ENCODE data around the gene VPS39.

VPS39 gene

DNA sequence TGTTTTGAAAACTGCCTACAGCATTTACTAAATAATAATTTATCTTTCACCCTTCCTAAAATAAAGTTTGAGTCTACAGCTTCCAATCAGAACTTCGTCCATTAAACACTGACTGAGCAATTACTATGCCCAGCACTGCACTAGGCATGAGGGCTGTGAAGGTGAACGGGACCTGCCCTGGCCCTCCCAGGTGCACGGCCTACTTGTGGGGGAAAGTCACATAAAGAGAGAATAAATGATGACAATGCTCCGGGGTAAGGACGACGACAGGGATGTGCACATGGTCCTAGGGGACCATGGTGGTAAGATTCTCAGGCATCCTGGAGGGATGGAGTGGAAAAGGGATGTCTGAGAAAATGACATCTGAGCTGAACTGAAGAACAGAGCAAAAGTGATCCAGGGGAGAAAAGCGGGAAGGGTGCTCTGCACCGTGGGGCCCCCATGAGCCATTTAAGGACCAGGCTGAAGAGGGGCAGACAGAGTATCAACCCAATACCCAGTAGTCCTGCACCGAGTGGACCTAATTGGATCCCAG, 63.2 kb downstream of the VPS39 start:
- no peak for DNase-seq

DNA sequence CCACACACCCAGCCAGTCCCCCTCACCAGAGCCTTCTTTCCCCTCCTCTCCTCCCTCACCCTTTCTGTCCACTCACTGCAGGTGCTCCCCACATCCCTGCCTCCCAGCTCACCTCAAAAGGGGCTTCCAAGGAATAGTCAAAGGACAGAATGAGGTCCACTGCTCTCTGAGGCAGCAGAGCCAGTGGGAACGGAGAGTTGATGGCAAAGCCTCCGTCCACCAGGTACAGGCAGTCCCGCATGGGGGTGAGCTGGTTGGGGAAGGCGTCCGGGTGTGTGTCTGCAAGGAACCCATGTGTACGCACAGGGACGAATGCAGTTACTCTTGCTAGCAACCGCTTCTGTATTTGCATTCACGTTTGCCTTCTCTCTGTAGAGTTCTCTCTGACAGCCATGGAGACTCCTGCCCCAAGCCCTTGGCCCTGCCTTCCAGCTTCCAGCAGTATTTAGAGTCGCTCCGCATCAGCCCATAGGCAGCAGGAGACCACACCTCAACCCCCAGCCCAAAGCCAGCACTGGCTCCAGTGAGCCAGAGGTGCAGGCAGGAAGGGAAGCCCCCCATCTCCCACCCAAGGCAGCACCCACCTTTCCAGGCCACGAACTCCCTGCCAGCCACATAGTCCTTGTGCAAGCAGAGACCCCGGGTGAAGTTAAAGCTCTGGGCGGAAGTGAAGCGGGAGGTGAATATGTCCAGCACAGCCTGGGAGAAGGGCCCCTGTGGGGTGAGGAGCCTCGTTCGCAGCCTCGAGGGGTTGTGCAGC, 64.1 kb downstream of the VPS39 start:
- DNase-seq, result no peak

DNA sequence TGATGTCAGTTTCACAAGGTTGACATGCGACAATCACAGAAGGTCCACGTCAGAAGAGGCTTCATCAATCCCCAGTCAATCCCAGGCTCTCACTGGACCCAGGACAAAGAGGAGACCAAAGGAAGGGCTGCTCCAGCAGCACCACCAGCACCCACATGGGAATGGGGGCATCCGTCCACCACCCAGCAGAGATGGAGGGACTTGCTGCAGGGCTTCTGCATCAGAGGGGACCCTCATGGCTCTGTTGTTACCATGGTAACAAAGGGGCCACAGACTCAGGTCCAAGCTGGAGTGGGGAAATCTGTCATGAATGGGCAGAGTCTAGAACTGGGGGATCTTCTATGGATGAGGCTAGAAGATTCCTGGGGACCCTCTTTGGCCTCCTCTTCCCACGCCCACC, 64.7 kb downstream of the VPS39 start:
- no peak for DNase-seq

DNA sequence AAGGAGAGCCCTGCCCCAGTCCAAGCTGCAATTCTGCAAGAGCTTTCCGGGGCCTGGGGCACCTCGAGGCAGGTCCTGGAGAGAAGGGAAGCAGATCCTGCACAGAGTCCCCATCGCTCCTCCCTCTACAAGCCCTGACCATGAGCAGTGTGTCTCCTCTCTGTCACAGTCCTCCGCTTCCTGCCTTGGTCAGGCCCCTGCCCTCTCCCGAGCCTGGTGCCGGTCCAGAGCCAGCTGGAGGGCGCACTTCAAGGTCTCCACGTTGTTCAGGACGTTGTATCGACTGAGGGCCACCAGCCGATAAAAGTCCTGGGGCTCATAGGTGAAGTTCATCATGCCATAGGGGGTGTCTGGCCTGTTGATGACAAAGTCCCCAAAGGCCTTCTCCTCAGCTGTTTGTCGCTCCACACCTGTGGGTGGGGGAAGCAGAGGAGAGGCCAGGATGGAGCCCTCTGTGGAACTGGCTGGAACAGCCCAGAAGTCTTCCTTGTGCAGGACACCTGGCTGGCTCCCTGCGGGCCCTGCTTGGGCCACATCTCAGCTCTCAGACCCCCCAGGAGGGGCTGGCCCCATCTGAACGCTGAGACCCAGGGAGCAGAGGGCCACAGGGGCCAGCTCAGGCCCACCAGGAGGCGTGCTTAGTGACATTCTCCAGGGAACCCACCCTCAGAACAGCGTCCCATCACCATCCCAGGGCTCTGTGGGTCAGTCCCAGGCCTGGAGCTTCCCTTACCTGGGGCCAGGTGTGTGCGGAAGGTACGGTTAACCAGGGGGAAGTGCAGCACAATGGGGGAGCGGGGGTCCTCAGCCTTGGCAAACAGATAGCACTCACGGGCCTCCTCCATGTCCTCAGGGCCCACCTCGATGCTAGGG, 66.1 kb downstream of the VPS39 start:
- DNase-seq, result no peak

DNA sequence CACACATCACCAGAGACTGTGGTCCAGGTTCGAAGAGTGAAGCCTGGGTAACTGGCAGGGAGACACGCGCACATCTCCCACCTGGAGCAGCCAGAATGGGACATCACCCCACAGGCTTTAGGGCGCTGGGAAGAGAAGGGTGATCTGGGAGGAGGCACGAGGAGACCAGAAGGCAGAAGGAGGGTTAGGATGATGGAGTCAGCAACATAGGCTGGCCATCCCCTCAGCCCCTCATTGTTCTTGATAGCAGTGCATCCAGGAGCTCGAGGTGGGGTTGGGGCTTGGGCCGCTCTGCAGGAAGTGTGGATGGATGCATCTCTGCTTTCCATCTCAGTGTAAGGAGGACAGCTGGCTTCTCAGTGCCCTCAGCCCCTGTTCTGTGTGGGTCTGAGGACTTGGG, 66.9 kb downstream of the VPS39 start:
- DNase-seq, result no peak

DNA sequence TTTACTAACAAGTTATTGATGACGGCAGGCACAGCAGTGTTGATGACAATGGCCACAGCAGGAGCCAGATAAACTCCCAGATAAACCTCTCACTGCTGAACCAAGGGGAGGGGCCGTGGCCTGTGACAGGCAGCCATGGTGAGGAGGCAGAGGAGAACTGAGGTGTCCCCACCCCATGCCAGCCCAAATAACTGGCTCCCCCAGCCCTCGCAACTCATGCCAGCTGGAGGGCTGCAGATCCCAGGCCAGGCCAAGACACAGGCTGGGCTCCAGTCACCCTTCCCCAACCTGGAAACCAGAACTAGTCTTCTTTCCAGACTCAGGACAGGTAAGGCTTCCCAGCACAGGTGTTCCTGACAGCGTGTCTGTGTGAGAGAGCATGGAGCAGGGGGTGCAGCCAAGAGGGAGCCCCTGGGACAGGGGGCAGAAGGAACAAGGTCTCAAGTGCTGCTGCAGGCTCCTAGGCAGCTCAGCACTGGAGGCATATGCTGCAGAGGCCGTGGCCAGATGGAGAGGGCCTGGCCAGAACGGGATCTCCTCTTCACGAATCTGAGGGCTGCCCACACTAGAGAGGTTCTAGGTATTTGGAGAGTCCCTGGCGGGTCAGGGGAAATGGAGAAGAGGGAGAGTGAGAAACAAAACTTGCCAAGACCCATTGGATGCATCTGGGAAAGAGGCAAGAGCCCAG, 67.6 kb downstream of the VPS39 start:
- DNase-seq, result no peak

DNA sequence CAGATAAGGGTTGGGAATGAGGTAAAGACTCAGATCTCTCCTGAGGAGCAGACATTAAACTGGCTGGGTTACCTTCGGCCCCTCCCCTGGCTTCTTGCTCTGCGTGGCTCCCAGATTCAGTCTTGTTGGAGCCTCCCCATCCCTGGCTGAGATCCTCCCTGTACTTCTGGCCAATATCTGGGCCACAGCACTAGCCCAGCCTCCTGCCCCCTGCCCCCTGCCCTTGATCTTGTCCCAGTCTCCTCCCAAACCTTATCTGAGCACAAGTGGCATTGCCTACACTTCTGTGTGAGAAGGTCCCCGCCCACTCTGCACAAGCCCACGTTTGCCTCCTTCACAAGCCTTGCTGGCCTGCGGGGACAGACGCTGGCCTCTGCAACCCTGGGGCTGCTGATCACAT, 68.5 kb downstream of the VPS39 start:
- DNase-seq, result no peak

DNA sequence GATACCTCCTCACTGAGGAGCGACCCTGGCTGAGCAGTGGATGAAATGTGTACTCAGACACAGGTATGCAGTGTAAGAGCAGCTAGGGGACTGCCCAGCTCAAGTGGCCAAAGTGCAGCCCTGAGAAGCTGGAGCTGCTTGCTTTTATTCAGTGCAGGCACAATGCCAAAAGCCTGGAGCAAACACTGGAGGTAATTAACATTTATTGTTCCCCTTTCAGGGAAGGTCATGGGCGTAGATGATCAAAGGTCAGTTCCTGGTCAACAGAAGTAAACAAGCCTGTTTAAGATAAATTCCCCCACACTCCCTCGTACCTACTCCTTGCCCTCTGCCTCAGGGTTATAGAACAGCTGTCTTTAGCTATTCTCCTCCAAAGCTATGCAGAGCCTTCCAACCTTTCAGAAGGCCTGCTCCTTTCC, 69.1 kb downstream of the VPS39 start:
- DNase-seq, result no peak

DNA sequence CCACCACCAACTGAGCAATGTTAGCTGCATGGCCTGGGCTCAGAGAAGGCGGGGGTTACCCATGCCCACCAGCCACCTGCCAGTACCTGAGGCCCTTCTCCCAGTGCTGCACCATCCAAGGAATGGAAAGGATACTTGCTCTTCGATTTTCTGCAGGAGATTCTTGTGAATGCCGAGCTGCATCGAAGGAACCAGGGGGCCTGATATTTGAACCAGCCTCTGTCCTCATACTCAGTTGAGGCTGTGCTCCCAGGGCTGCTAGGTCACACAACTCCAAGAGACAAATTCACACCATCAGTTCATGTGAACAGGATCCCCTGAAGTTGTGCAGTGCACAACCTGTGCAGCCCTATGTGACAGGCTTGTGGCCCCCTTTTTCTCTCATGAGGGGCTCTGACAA, 69.7 kb downstream of the VPS39 start:
- DNase-seq, result no peak

DNA sequence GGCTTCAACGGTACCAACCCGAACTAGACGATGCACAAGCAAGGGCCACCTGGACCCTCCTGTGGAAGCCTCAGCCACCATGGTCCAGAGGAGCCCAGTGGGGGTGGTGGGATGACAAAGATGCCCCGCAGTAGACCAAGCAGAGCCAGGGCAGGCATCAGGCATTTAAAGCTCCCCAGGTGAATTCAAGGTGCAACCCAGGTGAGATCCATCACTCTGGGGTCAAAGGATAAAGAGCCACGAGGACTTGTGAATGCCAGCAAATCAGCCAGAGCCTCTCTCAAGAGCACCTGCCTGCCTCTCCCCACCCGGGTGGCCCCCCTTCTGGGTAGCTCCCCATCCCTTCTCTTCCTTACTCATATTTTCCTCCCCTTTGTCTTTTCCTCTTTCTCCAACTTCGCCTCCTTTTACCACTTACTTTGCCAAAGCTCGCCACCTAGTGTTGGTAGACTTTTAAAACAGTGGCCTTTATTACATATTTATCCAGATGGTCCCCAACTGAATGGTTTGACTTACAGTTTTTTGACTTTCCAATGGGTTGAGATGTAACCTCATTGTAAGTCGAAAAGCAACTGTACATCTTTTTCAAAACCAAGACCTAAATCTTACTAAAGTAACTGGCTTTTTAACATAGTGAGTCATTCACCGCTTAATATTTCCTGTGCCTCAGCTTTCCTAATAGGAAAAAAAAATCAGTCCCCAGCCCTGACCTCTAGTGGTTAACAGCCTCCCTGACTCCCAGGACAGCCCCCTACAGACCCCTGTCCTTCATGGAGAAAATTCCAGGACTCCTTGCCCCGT, 70.4 kb downstream of the VPS39 start:
- DNase-seq, result no peak

DNA sequence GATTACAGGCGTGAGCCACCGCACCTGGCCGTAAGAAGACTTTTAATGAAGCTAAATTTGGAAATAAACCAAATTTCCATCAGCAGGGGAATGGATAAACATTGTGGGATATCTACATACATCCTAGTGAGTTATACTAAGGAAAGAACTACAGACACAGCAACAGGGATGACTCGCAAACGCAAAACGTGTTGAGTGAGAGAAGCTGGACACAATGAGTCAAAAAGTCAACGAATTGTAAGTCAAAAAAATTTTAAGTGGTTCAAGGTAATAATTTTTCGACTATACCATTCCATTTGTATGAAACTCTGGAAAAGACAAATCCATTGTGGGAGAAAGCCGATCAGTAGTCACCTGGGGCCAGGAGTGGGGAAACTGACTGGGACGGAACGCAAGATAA, 71.6 kb downstream of the VPS39 start:
- DNase-seq, result no peak

DNA sequence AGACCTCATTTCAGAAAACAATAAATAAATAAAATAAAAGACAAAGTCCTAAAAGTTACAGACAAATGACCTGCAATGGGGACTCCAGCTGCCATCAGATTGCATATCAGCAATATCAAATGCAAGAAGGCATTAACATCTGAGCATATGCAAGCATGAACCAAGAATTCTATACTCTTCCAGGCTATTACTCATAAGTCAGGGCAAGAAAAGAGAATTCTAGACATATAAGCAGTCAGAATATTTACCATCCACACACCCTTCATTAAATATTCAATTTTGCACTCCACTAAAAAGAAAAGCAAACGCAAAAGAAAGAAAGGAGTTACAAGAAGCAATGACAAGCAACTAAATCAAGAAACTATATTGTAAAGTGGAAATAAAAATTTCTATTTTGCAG, 72.8 kb downstream of the VPS39 start:
- no peak for DNase-seq

DNA sequence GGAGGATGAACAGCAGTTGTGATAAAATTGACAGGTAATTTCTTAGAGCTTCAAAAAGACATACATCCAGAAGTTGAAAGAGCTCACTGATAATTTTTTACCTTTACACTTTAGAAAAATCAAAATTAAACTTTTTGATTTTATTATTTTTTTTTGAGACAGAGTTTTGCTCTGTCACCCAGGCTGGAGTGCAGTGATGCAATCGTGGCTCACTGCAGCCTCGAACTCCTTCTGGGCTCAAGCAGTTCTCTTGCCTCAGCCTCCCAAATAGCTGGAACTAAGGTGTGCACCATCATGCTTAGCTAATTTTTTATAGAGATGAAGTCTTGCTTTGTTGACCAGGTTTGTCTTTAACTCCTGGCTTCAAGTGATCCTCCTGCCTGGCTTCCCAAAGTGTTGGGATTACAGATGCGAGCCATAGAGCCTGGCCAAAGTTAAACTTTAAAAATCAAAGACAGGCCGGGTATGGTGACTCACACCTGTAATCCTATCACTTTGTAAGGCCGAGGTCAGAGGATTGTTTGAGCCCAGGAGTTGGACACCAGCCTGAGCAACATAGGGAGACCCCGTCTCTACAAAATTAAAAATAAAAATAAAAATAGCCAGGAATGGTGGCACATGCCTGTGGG, 73.4 kb downstream of the VPS39 start:
- no peak for DNase-seq

DNA sequence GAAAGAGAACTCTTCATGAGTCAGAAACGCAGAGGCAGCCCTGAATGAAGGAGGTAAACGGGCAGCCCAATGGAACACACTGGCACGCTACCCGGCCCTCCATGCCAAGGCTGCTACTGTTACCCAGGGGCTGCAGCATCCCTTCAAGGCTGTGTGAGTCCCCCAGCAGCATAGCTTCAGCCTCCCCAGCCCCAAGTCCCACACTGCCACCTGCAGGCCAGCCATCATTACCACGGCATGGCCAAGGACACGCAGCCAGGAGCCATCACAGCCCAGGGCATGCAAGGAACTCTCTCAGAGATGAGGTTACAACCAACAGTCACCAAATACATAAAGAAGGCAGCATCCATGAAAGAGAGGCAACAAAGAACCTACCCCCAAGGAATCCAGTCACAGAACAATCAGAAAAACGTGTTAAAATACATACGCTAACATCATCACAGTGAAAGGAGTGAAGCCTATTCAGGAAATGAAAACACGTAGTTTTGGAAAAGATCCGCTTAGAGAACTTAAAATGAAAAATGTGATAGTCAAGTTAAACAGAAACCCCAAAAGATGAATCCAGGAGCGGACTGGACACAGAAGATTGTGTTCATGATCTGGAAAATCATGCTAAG, 74.1 kb downstream of the VPS39 start:
- DNase-seq, result peak; percentile 52

DNA sequence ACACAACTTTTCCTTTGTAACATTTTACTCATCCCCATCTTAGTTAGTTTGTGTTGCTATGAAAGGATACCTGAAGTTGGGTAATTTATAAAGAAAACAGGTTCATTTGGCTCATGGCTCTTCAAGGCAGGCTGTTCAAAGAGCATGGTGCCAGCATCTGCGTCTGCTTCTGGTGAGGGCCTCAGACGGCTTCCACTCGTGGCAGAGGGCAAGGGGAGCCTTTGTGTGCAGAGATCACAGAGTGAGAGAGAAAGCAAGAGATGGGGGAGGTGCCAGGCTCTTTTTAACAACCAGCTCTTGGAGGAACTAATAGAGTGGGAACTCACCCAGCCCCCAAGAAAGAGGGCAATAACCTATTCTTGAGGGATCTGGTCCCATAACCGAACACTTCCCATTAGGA, 74.7 kb downstream of the VPS39 start:
- no peak for DNase-seq

DNA sequence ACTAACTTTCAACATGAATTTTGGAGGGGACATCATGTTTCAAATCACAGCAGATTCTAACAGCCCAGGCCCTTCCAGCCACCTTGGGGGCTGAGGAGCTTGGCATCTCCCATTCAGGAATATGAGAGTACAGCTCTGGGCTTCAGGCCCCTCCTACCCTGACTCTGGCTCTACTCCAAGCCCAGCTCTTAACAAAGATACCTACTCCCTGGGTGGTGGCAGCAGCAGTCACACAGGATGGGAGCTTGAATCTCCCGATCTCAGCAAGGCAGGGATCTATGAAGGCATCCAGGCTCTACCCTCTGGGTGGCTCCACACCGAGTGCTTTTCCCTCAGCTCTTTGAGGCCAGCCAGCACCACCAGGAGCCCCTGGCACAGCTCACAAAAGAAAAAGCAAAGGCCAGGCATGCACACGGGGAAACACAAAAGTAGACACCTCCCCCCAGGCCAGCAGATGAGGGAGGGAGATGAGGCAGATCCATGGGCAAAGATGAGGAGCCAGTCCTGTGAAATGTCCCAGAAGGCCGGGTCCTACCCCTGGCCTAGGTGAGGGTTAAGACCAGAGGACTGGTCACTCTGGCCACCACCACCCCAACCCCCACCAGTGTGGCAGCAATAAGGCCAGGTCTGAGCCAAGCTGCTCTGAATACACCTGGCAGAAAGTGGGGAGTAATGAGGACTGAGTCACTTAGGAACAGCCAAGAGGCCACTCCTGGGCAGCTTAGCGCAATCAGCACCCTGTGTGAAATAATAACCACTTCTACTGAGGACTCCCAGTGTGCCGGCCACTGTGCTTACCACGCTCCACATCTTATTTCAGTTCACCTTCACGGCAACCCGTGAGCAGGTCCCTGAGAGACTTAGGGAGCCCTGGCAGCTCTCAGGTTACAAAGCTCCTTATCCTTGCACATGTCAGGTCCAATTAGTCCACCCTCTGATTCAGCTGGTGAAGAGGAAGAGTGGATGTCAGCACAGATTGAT, 76.0 kb downstream of the VPS39 start:
- DNase-seq, result no peak

DNA sequence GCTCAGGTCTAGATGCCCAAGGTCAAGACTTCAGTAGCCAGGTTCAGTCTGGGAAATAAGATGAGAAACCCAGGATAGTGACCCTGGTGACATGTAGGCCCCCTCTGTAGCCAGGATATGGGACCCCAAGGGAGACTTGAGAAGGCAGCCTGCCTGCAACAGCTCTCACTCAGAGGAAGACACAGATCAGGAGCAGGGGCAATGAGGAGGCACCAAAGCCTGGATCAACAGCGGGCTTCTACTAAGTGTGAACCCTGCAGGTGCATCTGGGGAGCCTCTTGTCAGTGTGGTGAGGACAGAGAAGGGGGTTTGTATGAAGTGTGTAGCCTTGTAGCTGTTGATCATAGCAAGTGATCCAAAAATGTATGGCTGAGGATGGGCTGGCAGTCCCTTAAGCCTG, 77.1 kb downstream of the VPS39 start:
- DNase-seq, result no peak

DNA sequence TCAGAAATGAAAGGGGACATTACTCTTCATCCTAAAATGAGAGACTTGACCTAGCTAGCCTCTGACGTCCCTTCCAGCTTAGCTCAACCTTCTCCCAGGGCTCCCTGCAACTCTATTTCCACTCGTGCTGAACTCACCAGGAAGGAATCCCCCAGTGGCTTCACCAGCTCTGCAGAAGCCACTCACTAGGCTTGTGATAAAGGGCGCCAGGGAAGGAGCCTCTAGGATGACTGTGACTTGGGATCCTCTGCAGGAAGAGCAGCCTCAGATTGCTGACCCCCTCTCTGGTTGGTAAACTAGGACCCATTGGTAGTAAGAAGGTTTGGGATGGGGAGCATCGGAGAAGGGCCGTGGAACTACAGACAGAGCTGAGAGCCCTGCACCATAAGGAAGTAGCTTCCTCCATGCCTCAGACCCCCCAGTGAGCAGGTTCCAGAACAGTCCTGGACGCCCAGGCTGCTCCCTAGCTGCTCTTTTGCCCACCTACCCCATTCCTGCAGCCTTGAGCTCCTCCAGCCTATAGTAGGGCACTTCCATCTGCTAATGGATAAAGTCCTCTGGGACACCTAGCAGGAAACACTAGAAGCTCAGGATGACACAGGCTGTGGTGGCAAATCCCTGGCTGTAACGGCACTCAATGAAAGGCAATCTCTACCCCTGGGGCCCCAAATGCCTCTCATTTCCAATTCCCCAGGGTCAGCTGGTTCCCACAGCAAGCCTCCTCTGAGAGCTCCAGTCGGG, 77.7 kb downstream of the VPS39 start:
- no peak for DNase-seq

DNA sequence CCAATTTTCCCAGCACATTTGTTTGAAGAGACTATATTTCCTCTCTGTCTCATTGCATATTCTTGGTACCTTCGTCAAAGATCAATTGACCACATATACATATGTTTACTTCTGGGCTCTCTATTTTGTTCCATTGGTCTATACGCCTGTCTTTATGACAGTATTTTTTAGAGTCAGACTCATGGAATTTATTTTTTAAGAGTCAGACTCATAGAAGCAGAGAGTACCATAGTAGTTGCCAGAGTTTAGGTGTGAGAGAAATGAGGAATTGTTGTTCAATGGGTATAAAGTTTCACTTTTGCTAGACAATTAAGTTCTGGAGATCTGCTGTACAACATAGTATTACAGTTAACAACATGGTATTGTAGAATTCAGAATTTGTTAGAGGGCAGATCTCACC, 78.7 kb downstream of the VPS39 start:
- no peak for DNase-seq

DNA sequence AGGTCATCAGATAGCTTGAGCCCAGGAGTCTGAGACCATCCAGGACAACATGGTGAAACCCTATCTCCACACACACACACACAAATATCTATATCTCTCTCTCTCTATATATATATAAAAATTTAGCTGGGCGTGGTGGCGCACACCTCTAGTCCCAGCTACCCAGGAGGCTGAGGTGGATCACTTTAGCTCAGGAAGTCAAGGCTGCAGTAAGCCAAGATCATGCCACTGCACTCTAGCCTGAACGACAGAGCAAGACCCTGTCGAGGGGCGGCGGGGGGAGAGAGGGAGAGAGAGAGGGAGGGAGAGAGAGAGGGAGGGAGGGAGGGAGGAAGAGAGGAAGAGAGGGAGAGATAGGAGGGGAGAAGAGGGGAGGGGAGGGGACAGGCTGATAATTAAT, 79.6 kb downstream of the VPS39 start:
- no peak for DNase-seq

Measured in activated naive CD4-positive, alpha-beta T cell treated with anti-CD3 and anti-CD28 coated beads, Interleukin-2, amount 50 U/mL, for 16 hours (primary cell).